Ectodermal cell (in vitro differentiated cells): ENCODE results near the gene DPY19L2.
"Not testable (repeated sequence)": the region's sequence is repeated elsewhere in the genome, so short reads cannot be mapped to it uniquely, and the experiment has no call there.

Source experiments
- H3K27ac ChIP-seq: 2 replicates; pipeline ENCODE4 v1.7.0; 2013; ENCODE audit warnings: mild to moderate bottlenecking, low read depth, low read length; ENCODE audit not compliant: insufficient read depth, poor library complexity, severe bottlenecking
- H3K27me3 ChIP-seq: 2 replicates; pipeline ENCODE4 v1.7.0; 2013; ENCODE audit warnings: mild to moderate bottlenecking, low read length; ENCODE audit not compliant: insufficient read depth, control insufficient read depth, poor library complexity, severe bottlenecking
- H3K36me3 ChIP-seq: one replicate; pipeline ENCODE4 v1.7.0; 2013; ENCODE audit warnings: low read length; ENCODE audit not compliant: control insufficient read depth, insufficient read depth
- H3K4me1 ChIP-seq: one replicate; pipeline ENCODE4 v1.7.0; 2013; ENCODE audit warnings: low read length; ENCODE audit not compliant: control insufficient read depth, insufficient read depth
- H3K4me3 ChIP-seq: 2 replicates; pipeline ENCODE4 v1.7.0; 2013; ENCODE audit warnings: low read depth, low read length, control low read depth; ENCODE audit not compliant: insufficient read depth
- H3K9me3 ChIP-seq: 2 replicates; pipeline ENCODE4 v1.7.0; 2013; ENCODE audit warnings: mild to moderate bottlenecking, low read length, moderate library complexity; ENCODE audit not compliant: control insufficient read depth
- WGBS, 2 experiments: methylation state at CpG; one replicate each; pipeline ENCODE4 v1.1.7; 2013; ENCODE audit warnings: missing lambda C conversion rate in 2 of 2; 5-methylcytosine and 5-hydroxymethylcytosine counted together

Gene DPY19L2

GRCh38 chr12:63699011-63699410 is 30.7 kb upstream of the DPY19L2 start:
- not testable (repeated sequence) for H3K27ac ChIP-seq, H3K36me3 ChIP-seq, H3K4me1 ChIP-seq, H3K9me3 ChIP-seq, H3K27me3 ChIP-seq, H3K4me3 ChIP-seq
- no CpG with 5 or more reads among the region's 2 CpGs for WGBS, 2 experiments

DNA sequence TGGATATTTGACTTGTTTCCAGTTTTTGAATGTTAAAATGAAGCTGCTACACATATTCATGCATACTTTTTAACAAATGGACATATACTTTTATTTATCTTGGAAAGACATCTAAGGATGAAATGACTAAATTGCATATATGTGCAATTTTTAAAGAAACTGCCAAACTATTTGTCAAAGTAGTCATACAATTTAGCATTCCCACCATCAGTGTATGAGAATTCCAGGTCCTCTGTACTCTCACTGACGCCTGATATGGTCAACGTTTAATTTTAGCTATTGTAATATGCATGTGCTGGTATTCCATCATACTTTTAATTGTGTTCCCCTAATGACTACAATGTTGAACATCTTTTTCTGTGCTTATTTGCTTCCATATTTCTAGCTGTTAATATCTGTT is 22.5 kb upstream of the DPY19L2 start:
- WGBS, 2 experiments: 100% methylated on average over 2 of the region's 2 CpGs; no CpG with 5 or more reads in 1 of the 2 experiments
- H3K4me3 ChIP-seq, H3K9me3 ChIP-seq, H3K27me3 ChIP-seq, H3K36me3 ChIP-seq, H3K27ac ChIP-seq, H3K4me1 ChIP-seq: not testable (repeated sequence)

GRCh38 chr12:63689141-63689540 is 20.8 kb upstream of the DPY19L2 start:
- not testable (repeated sequence) for H3K4me1 ChIP-seq, H3K27me3 ChIP-seq
- WGBS, 2 experiments: no CpG with 5 or more reads among the region's 1 CpG

DNA sequence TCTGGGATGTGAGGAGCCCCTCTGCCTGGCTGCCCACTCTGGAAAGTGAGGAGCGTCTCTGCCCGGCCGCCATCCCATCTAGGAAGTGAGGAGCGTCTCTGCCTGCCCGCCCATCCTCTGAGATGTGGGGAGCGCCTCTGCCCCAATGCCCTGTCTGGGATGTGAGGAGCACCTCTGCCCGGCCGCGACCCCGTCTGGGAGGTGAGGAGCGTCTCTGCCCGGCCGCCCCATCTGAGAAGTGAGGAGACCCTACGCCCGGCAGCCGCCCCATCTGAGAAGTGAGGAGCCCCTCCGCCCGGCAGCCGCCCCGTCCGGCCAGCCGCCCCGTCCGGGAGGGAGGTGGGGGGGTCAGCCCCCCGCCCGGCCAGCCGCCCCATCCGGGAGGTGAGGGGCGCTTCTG is 18.3 kb upstream of the DPY19L2 start:
- H3K36me3 ChIP-seq, H3K27ac ChIP-seq, H3K9me3 ChIP-seq, H3K4me1 ChIP-seq, H3K27me3 ChIP-seq, H3K4me3 ChIP-seq: not testable (repeated sequence)
- 93 to 96% methylated on average over 21 of the region's 29 CpGs for WGBS, 2 experiments

More at GRCh38 chr12:63689141-63689540, 20.8 kb upstream of the DPY19L2 start:
- H3K9me3 ChIP-seq, H3K36me3 ChIP-seq, H3K4me3 ChIP-seq, H3K27ac ChIP-seq: not testable (repeated sequence)

- H3K36me3 ChIP-seq: not testable (repeated sequence)
These were observed 17.5 kb upstream of the DPY19L2 start for GRCh38 chr12:63685789-63686188.

GRCh38 chr12:63682617-63683016 is 14.3 kb upstream of the DPY19L2 start:
- H3K36me3 ChIP-seq, H3K4me1 ChIP-seq, H3K27ac ChIP-seq, H3K9me3 ChIP-seq, H3K4me3 ChIP-seq, H3K27me3 ChIP-seq: not testable (repeated sequence)
- WGBS, 2 experiments: 96% methylated on average over 2 of the region's 2 CpGs; no CpG with 5 or more reads in 1 of the 2 experiments

More at GRCh38 chr12:63685789-63686188, 17.5 kb upstream of the DPY19L2 start:
- H3K4me1 ChIP-seq, H3K27ac ChIP-seq, H3K27me3 ChIP-seq, H3K9me3 ChIP-seq, H3K4me3 ChIP-seq: not testable (repeated sequence)
- WGBS, 2 experiments: 100% methylated on average over 1 to 2 of the region's 2 CpGs

DNA sequence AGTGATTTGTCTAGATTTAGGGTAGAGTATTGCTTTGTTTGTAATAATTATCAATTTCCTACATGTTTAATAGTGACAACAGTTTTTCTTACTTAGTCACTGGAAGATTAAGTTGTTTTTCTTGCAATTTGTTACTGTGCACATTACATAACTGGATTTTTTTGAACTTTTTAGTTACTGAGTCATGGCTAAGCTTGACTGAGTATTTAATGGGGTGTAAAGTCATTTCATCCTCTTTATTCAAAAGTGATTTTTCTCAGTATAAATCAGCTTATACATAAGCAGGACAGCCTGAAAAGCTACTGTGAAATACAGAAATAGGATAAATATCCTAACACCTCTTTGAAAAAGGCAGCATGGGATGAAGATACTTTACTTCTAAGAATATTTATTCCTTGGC is 12.5 kb upstream of the DPY19L2 start:
- H3K27me3 ChIP-seq, H3K36me3 ChIP-seq, H3K4me3 ChIP-seq, H3K4me1 ChIP-seq, H3K27ac ChIP-seq, H3K9me3 ChIP-seq: not testable (repeated sequence)

DNA sequence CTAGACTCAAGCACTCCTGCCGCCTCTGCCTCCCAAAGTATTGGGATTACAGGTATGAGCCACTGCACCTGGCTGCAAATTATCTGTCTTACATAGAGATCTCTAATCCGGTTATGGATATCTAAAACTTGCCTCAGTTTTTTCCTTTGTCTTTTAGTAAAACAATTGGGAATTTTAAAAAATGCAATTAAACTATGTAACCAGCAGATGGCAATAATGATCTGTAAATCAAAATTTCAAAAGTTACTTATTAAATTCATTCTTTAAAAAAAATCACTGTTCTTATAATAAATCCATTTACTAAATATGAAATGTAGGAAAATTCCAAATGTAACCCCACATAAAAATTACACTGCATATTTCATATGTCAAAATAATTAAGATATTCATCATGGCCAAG is 4.3 kb upstream of the DPY19L2 start:
- H3K4me1 ChIP-seq, H3K27ac ChIP-seq, H3K36me3 ChIP-seq, H3K4me3 ChIP-seq, H3K9me3 ChIP-seq: not testable (repeated sequence)
- peaks cover 27% of the 10 kb centered on the region for H3K27me3 ChIP-seq
- 50 to 55% methylated on average over 1 to 2 of the region's 2 CpGs for WGBS, 2 experiments

GRCh38 chr12:63669936-63670335 is 1.6 kb upstream of the DPY19L2 start:
- H3K27ac ChIP-seq, H3K9me3 ChIP-seq, H3K4me1 ChIP-seq, H3K36me3 ChIP-seq, H3K4me3 ChIP-seq: not testable (repeated sequence)
- peaks cover 33% of the 10 kb centered on the region for H3K27me3 ChIP-seq
- 100% methylated on average over 1 of the region's 1 CpG; no CpG with 5 or more reads in 1 of the 2 experiments for WGBS, 2 experiments

DNA sequence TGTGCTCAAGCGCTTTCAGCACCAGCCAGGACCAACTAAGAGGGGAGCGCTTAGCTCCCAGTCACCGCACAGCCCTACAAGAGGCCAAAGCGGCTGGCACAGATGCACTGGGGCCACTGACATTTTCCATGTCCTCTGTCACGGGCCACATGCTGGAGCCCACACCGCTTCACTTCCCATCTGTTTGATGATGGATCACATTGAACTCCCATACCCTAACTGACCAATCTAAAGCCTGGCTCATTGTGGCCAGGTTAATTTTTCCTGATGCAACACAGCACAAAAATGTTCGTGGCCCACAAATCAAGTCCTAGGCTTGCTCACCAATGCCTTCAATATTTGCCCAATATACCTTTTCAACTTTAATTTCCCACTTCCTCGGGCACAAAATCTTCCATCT is 1.1 kb upstream of the DPY19L2 start:
- H3K4me1 ChIP-seq, H3K27ac ChIP-seq, H3K9me3 ChIP-seq, H3K36me3 ChIP-seq: not testable (repeated sequence)
- Histone ChIP-seq H3K4me3 (peak overlapping the region; percentile 78), H3K27me3 (peaks cover 33% of the 10 kb centered on the region)
- WGBS, 2 experiments: 38 to 46% methylated on average over 2 of the region's 8 CpGs

GRCh38 chr12:63668800-63669365 is 590 bp upstream of the DPY19L2 start:
- not testable (repeated sequence) for H3K36me3 ChIP-seq, H3K9me3 ChIP-seq, H3K27ac ChIP-seq, H3K4me1 ChIP-seq
- WGBS, 2 experiments: 0 to 1% methylated on average over 43 of the region's 44 CpGs
- Histone ChIP-seq H3K27me3 (peaks cover 33% of the 10 kb centered on the region), H3K4me3 (peak overlapping the region; percentile 78)
